HEK293 (cell line): ENCODE measurements around the gene TMOD2.

Source experiments
- CTCF ChIP-seq: fragments of 450-650 bp; formaldehyde crosslinking; IDR thresholded peaks from 2 replicates; pipeline ENCODE4 v1.5.1; 2016; ENCODE audit warnings: missing biosample characterization, missing genetic modification characterization
- GLI2 ChIP-seq: fragments of 450-650 bp; formaldehyde crosslinking; IDR thresholded peaks from 2 replicates; pipeline ENCODE4; 2017; ENCODE audit warnings: missing biosample characterization, missing genetic modification characterization, low read depth, borderline replicate concordance
- HOXC10 ChIP-seq: sonication (generic); formaldehyde crosslinking; IDR thresholded peaks from 2 replicates; pipeline ENCODE4 v1.8.1; 2023; ENCODE audit warnings: mild to moderate bottlenecking, missing genetic modification reagents
- ZNF174 ChIP-seq: fragments of 450-650 bp; formaldehyde crosslinking; IDR thresholded peaks from 2 replicates; pipeline ENCODE4 v1.5.0; 2017; ENCODE audit warnings: missing biosample characterization, mild to moderate bottlenecking, missing genetic modification characterization

DNA sequence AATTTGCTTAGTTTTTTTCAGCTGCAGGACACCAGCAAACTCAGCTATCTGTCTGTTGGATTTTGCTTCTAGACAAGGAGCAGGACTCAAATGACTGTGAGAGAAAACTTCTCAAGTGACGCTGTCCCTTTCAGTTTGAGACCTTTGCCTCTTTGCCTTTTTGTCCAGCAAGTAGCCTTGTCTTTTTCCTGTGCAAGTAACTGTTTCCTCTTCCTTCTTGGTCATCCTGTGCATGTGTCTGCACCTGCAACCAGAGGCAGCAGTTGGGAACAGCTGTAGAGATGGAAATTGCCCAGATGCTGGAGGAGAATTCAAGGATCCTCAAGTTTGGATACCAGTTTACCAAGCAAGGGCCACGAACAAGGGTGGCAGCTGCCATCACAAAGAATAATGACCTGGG is 54.7 kb downstream of the TMOD2 start:
- TF ChIP-seq CTCF (tag by site-specific recombination): no peak
- TF ChIP-seq HOXC10 (CRISPR knock-in tag): no peak
- TF ChIP-seq ZNF174 (tag by site-specific recombination): no peak
- no peak for TF ChIP-seq GLI2
